CMK (cell line): ENCODE measurements around the gene RAPGEF3.

Experiments used
- DNase-seq: peaks from one replicate; pipeline ENCODE4 v3.0.0-alpha.2; 2010; ENCODE audit warnings: low read depth

Gene RAPGEF3

DNA sequence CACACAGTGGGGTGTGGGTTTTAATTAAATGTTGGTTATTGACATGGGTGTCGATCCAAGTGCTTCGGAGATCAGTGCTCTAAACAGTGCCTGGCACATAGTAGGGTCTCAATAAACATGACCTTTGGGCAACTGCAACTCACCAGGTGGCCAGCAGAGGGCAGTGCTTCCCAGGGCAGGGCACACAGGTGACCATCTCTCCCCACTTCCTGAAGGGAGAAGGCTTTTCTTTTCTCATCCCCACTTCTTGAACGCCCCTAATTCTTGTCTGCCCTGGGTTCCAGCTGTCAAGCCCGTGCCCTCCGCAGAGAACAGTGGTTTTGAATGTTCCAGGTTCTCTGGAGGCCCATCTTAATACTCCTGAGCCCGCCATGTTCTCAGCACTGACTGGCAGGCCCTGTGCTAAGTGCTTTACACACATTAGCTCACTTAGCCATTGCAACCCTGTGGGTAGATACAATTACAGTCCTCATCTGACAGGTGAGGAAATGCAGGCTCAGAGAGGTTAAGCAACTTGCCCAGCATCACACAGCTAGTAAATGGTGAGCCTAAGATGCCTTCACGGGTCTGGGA is 16.3 kb downstream of the RAPGEF3 start:
- DNase-seq: no peak

DNA sequence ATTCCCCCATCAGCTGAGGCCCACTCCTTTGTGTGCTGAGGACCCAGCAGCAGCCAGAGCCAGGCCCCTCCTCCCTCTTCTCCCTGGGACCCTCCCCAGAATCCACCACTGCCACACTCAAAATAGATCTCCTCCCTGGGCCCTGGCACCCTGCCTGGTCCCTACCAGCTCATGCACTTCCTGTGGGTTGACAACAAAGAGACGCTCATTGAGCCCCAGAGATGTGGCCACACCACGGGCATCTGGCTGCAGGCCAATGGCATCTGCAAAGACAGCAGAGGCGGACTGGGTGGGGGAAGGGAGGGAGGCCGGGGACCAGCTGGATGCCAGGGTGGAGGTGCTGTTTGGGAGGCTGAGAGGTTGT is 17.4 kb downstream of the RAPGEF3 start:
- DNase-seq: no peak

DNA sequence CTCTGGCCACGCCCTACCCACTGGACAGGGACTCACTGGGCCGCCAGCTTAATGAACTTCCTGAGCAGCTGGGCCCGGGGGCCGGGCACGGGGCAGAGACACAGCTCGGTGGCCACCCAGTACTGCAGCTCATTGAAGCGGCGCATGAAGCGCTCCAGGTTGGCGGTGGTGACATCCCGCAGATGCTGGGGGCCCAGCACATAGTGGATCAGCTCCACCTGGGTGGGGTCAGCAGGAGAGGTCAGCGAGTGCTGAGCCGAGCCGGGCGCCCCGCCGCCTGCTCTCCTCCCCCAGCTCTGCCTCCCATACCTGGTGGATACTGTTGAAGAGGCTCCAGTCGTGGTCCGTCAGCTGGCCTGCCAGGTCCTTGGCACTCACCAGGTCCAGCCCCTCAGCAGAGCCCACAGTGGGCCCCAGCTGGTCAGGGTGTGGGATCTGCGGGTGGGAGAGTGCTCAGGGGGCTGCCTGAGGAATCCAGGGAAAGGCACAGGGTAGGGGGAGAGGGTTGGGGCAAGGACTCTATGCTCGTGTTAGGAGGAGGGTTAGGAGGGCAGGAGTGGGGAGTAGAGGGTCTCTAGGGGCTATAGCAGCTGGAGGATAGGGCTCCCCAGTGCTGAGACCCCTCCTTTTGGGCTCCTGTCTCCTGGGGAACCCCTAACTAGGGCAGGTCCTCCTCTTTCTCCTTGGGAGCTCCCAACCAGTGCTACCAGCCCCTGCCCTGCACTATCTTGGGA is 17.9 kb downstream of the RAPGEF3 start:
- no peak for DNase-seq

DNA sequence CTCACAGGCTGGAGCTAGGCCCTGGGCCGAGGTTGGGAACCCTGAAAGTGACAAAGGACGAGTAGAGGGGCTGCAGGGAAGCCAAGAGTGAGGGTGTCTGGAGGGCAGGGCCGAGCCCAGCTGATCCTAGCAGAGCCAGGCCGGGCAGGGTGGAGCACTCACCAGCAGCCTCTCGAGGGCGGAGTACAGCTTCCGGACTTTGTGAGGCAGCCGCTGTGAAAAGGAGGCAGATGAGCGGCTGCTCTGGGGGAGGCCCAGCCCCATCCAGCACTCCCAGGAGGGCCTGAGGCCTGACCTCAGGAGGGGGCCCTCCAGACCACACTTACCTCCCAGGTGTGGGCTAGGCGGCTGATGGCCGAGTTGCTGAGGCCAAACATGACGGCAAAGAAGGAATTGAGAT is 18.7 kb downstream of the RAPGEF3 start:
- no peak for DNase-seq

DNA sequence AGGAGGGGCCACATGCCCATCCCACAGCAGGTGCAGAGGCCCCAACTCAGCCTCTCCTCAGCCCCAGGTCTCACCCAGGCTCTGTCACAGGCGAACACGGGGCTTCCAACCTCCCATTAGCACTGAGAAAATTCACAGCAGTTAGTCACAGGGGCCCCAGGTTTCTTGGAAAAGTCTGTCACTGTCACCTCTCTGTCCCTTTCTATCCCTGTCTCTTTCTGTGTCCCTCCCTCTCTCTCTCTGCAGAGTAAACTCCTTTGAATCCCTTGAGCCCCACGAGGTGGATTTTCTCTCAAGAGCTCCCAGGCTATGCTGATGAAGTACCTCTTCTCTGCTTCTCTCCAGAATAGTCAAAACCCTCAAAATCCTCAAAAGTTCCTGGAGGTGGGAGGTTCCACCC is 19.4 kb downstream of the RAPGEF3 start:
- DNase-seq: no peak

DNA sequence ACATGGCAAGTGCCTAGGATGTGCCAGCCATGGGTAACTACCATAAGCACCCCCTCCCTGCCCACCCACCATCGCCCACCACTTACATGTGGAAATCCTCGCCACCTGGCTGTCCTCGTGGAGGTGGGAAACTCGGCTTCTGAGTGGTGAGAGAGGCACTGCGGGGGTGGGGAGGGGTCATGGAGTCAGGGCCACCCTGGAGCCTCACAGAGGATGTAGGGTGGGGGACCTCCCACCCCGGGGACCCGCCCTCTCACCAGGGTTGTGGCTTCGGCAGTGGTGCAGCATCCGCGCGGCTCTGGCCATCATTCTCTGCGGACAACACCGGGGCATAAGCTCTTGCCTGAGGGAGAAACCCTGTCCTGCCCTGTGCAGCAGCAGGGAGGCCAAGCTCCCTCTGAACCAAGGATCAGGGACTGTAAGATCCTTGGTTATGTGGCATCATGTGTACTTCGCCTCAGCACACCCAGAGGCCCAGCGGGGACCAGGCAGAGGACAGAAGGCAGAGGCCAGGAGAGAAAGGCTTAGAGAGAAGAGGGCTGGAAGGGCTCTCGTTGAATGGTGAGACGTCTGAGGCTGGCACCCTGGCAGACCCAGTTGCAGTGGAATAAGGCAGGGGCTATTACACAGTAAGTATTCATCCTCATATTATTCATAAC is 20.6 kb downstream of the RAPGEF3 start:
- no peak for DNase-seq

DNA sequence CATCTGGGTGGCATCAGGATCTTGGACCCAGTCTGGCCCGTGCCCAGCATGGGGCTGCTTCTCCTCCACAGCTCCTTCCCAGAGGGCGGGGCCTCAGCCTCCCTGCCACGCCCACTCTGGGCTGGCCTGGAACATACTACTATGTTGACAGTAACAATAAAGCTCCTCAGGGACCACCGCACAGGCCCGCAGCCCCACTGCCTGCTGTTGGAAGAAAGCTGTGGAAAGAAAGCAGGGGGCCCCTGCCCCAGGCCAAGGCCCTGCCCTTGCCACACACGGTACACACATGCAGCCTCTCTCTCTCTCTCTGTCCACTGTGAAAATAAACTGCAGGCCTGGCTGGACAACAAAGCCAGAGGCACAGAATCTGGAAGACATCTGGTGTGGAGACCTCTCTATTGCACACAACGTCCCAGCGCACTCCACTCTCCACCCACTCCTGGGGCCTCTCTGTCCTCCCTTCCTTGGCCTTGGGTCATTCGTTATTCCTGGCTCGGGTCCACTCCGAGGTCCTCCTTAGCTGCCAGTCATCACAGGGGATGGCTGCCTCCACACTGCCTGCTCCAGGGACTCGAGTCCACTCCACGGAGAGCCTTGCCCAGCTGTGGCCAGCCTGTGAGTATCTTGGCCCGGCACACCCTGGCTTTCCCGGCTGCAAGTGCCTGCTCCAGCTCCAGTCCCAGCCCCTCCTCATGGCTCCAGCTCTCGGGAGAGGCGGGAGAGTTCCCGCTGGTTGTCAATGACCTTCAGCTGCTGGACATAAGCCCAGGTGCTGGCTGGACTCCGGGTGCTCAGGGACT is 21.6 kb downstream of the RAPGEF3 start:
- DNase-seq: no peak

DNA sequence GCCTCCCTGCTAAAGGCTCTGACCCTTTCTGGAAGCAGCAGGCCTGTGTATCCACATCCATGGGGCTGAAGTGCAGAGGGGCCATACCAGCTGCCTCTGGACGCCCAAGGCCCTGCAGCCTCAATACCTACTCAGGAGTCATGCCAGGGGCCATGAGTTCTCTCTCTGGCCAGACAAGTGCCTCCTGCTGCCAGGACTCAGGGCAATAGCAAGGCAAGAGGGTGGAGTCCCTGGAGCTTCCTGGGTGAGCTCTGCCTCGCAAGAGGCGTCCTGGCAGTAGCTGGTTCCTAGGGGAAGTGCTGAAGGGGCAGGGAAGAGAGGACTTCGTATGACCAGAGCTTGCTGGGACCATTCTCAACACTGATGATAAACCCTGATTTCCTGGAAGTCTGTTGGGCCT is 22.5 kb downstream of the RAPGEF3 start:
- DNase-seq: no peak

DNA sequence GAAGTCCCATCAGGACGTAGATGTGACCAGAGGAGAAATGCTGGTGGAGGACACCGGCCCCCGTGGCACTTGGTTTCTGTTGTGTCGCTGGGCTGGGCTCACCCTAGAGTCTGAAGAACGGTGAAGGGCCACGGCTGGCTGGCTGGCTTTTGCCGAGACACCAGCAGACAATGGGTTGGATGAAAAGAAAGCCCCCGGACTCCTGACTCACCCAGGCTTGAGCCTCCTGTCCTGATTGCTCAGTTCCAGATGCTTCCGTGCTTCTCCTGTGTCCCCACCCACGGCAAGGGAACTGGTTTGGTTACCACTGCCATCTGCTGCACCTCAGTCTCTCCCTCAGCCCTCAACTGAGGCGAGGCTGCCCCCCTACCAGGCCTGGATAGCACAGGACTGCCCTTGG is 23.0 kb downstream of the RAPGEF3 start:
- DNase-seq: no peak

DNA sequence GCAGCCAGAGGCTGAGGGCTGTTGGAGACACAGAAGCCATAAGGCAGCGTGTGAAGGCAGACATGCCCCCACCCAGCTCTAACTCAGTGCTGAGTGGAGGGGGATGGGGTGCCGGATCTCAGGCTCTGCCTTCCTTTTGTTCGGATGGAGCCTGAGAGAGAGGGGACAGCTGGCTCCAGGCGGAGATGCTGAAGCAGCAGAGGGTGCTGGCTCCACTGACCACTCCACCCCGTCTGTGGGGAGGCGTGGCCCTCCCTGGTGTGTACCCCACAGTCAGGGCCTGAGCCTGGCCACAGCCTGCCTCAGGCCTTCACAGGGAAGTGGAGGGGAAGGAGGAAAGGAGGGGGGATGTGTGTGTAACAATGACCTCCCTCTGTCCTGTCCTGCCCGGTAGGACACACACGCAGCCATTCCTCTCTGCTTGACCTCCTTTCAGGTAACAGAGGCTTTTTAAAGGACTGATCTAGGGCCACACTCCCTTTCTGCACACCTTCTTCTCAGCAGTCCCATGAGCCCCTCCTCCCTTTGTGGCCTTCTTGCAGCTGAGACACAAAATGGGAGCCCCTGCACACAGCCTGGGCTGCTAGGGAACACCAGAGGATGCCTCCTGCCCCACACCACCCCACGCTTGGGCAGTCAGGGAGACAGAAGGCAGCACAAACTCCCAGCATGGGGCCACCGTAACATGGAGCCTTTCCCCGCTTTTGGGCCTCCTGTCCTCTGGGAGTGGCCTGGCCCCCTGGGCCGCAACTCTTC is 23.8 kb downstream of the RAPGEF3 start:
- DNase-seq: no peak

DNA sequence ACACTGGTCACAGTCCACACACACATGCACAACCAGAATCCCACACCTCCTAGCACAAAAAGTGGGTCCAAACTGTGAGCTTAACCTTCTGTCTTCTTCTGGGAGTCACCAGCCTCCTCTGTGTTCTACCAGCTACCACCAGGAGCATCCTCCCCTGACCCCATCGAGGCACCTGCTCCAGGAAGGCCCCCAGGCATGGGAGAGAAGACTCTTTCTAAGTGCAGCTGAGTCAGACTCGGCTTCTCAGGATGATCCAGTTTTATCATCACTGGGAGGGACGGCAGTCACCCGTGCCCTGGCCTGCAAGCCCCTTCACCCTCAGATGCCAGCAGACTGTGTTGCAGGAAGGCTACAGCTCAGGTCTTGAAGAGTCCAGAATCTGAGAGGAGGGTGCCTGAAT is 25.5 kb downstream of the RAPGEF3 start:
- no peak for DNase-seq

DNA sequence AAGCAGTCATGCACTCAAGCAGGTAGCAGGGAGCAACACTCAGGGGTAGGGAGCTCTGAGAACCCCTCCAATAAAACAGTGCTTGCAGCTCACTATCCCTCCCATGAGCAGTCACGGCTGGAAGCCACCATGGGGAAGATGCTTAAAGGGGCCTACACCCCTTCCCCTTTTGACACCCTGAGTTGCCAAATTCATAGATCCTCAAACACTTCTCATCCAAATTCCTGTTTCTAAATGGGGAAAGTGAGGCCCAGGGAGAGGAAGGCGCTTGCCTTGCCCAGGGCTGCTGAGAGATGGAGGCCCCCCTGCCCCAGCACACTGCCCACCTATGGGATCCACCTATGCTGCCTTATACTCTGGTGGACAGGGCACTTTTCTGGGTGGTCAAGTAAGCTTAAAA is 26.2 kb downstream of the RAPGEF3 start:
- no peak for DNase-seq

DNA sequence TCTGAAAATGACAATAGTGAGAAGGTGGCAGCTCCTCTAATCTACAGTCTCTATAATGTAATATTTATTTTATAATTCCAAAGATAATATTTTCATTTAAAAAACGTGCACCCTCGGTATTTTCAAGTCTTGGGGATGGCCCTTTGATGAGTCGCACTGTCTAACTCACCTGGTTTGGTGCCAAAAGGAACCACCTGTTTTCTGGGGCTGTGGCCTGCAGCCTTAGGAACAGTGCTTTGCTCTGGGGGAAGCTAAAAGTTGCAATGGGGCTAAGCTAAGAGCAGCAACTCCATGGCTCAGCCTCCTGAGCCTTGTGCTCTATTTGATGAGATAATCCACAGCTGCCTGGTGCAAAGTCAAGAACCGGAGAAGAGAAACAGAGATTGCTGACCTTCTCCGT is 27.0 kb downstream of the RAPGEF3 start:
- DNase-seq: no peak

DNA sequence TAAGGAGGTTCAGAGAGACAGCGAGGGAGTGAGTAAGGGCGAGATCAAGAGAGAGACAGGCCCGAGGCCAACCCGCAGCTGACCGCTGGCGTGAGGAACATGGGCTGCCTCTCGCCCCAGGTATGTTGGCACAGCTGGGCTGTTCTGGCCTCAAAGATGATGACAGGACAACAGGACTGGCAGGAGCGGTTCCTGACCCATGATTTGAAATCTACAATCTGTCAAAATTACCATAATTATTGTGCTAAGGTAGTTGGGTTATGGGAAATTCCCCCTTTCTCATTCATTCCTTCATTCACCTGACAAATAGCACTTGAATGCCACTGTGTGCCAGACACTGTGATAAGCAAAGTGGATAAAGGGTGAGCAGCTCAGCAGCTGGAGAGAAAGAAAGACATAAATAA is 28.3 kb downstream of the RAPGEF3 start:
- no peak for DNase-seq

DNA sequence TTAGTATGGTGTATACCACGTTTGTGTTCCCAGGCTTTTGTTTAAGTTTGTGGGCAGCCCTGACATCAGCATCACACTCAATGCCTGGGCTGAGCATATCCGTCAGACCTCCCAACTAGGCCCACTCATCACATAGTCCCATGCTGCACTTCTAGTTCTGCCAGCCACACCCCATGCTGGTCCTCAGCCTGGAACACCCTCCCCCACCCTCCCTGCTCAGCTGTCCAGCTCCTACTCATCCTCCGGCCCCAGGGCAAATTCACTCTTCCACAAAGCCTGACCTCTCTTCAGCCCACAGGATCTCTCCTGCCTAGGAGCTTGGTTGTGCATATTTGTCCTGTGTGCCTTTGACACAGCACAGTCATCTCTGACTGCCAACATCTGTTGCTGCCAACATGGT is 29.4 kb downstream of the RAPGEF3 start:
- DNase-seq: no peak

DNA sequence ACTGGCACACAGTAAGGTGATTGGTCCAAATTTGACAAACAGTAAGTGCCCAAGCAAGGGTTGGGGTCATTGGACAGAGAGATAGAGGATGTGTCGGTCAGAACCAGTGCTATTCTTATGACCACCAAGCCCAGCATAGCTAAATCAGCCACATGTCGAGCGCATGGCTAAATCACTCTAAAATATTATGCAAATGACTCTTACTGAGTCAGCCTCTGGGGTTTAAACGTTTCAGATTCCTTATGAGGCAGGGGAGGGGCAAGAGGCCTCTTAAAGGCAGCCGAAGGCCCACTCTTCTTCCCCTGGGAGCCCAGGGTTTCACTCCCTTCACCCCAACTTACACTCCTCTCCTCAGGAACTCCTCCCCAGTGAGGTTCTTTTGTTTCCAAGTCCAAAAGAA is 32.8 kb downstream of the RAPGEF3 start:
- DNase-seq: no peak

DNA sequence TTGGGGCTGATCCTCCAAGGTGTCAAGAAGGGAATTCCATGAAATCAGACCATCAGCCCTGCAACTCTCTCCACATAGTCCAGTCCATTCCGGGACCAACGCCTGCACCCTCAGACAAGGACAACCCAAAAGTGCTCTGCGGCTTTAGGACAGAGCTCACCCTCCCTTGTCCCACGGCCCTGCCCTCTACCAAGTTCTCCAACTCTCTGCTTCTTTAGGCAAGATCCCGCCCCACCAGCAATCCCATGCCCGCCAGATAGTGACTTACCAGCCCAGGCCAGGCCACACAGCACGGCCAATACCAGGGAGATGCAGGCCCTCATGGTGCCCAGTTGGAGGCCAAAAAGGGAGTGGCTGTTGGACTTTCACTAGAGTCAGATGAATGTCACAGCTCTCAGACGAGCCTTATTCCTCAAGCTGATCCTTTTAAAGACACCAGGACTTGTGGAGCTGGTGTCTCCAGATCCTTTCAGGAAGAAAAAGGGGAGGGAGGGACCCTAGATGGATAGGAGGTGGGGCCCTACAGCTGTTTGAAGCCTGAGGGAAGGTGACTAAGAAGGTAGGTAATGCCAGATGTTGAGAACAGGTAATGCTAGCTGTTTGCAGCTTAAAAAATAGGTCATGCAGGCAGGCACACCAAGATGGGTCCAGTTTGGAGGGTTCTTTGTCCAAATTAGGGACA is 33.4 kb downstream of the RAPGEF3 start, which contains the start of gene ENDOU:
Gene ENDOU (minus strand): TSS at position 400 of the 682 bp plus-strand sequence. CDS start 77 bp downstream, at position 323.
- DNase-seq: no peak

DNA sequence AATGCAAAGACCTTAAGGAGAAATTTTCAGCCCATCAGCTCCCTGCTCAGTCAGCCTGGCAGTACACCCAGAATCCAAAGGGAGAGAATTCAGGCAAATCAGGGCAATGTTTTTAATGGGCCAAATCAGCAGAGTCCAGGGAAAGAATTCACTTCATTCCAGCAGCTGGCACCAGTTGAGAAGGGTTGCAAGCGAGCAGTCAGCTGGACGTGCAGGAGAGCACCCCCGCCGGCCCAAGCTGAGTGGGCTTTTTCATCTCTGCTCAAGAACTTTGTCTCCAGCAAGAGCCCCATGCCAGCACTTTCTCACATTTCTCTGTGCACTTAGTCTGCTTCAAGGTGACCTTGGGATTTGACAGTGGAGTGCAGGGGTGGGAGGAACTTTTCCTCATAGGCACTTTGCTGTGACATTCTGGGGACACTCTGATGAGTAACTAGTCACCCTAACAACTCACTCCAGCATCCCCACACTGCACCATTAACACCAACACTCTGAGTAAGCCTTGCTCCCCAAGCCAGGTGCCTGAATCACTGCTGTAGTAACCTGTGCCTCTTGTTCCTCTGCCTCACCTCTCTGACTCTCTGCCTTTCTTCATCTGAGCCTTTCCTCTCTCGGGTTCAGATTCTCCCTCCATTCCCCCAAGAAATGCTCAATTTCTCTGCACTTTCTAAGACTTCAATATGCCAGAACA is 35.6 kb downstream of the RAPGEF3 start:
- no peak for DNase-seq

DNA sequence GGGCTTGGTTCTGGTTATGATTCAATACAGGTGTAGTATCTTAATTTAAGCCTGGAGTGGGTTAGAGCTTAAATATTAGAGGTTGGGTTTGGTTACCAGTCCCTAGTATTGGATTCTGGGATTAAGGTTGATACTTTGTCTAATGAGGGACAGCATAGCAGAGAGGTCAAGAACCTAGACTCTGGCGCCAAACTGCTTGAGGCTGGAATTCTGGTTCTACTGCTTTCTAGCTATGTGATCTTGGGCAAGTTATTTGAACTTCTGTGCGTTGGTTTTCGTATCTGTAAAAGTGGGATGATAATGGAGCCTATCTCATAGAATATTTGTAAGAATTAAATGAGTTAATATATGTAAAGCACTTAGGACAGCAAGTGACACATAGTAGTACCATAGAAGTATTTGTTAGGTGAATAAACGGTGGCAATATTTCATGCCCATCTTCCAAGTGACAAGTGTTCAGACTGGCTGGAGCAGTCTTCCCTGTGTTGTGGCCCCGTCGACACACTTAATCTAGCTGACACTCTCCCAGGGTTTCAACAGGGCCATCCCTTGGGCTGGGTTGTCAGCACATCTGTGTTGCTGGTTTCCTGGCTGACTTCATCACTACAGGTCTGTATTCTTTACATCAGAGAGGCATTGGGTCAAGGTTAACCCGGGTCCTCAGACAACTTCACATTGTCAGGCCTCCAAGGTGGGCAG is 36.4 kb downstream of the RAPGEF3 start:
- DNase-seq: no peak

DNA sequence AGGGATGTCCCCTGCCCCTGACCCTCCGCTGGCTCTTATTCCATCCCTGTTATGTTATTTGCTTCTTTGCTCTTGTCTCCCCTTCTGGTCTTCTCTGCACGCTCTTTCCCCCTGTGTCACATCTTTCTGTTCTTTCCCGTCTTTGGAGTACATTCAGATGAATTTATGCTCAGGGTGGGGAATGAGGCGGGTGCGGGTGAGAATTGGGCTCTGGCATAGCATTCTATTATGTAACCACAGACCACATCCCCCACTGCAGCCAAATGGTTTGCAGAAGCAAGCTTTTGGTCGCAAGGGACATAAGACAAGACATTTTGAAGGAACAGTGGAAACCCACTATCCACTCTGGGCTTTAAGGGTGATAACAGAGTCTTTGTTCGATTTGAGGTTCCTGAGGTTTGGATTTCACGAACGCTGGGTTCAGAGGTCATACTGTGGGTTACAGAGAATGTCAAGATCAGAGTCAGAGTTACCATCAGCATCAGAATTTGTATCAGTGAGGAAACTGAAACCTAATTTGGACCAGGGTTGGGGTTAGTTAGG is 37.2 kb downstream of the RAPGEF3 start:
- no peak for DNase-seq
